H9 (cell line): ENCODE measurements around the gene VCAN. TPM values are rescaled to one million over a fixed set of nuclear protein-coding genes. Genes with fewer than 3 reads are reported as not detected.

Experiments used
- DNase-seq: peaks from one replicate; pipeline ENCODE4 v3.0.0-alpha.2; 2017
- H2AFZ ChIP-seq: one replicate; pipeline ENCODE4 v1.6.1; 2013; ENCODE audit warnings: mild to moderate bottlenecking, low read length, control low read depth, moderate library complexity
- H2AK5ac ChIP-seq: 2 replicates; pipeline ENCODE4 v1.6.1; 2013; ENCODE audit warnings: low read length, control low read depth, mixed read lengths; ENCODE audit not compliant: insufficient read length
- H2BK120ac ChIP-seq: one replicate; pipeline ENCODE4 v1.6.1; 2013; ENCODE audit warnings: low read depth, mild to moderate bottlenecking, low read length, control low read depth, inconsistent platforms; ENCODE audit not compliant: poor library complexity, severe bottlenecking
- H2BK12ac ChIP-seq: 2 replicates; pipeline ENCODE4 v1.6.1; 2013; ENCODE audit warnings: low read length, control low read depth, mixed read lengths, low read depth; ENCODE audit not compliant: insufficient read length
- H2BK15ac ChIP-seq: 2 replicates; pipeline ENCODE4 v1.6.1; 2013; ENCODE audit warnings: low read depth, low read length, control low read depth
- H2BK20ac ChIP-seq: one replicate; pipeline ENCODE4 v1.6.1; 2013; ENCODE audit warnings: low read depth, mild to moderate bottlenecking, low read length, control low read depth, inconsistent platforms; ENCODE audit not compliant: poor library complexity, severe bottlenecking
- H2BK5ac ChIP-seq: 2 replicates; pipeline ENCODE4 v1.6.1; 2013; ENCODE audit warnings: low read length, control low read depth, mixed read lengths; ENCODE audit not compliant: insufficient read length
- H3K14ac ChIP-seq: 2 replicates; pipeline ENCODE4 v1.6.1; 2013; ENCODE audit warnings: low read length, control low read depth; ENCODE audit not compliant: insufficient read depth
- H3K18ac ChIP-seq: 2 replicates; pipeline ENCODE4 v1.6.1; 2013; ENCODE audit warnings: low read depth, mild to moderate bottlenecking, mixed read lengths, low read length, control low read depth; ENCODE audit not compliant: insufficient read length
- H3K23ac ChIP-seq: 2 replicates; pipeline ENCODE4 v1.6.1; 2013; ENCODE audit warnings: low read length, control low read depth, mixed read lengths, low read depth; ENCODE audit not compliant: insufficient read length
- H3K23me2 ChIP-seq: 2 replicates; pipeline ENCODE4 v1.6.1; 2013; ENCODE audit warnings: low read depth, mild to moderate bottlenecking, mixed read lengths, low read length, control low read depth; ENCODE audit not compliant: insufficient read length, poor library complexity, severe bottlenecking
- H3K27ac ChIP-seq: 2 replicates; pipeline ENCODE4 v1.5.1; 2013; ENCODE audit warnings: low read length, control low read depth, mixed read lengths, low read depth; ENCODE audit not compliant: insufficient read length
- H3K27me3 ChIP-seq: 2 replicates; pipeline ENCODE4 v1.6.1; 2013; ENCODE audit warnings: low read length, control low read depth, inconsistent platforms; ENCODE audit not compliant: insufficient read depth
- H3K4ac ChIP-seq: 2 replicates; pipeline ENCODE4 v1.6.1; 2013; ENCODE audit warnings: low read depth, mild to moderate bottlenecking, control low read depth, inconsistent platforms, low read length, moderate library complexity
- H3K4me1 ChIP-seq: 2 replicates; pipeline ENCODE4 v1.6.1; 2013; ENCODE audit warnings: low read length, control low read depth, inconsistent platforms; ENCODE audit not compliant: insufficient read depth
- H3K4me2 ChIP-seq: 2 replicates; pipeline ENCODE4 v1.6.1; 2013; ENCODE audit warnings: low read length, control low read depth, mixed read lengths; ENCODE audit not compliant: insufficient read length, insufficient read depth
- H3K56ac ChIP-seq: 2 replicates; pipeline ENCODE4 v1.6.1; 2013; ENCODE audit warnings: low read depth, mild to moderate bottlenecking, mixed read lengths, low read length, control low read depth; ENCODE audit not compliant: insufficient read length
- H3K79me1 ChIP-seq: 2 replicates; pipeline ENCODE4 v1.6.1; 2013; ENCODE audit warnings: low read depth, mild to moderate bottlenecking, moderate library complexity, low read length, control low read depth, inconsistent platforms; ENCODE audit not compliant: insufficient read depth, poor library complexity, severe bottlenecking
- H3K79me2 ChIP-seq: 2 replicates; pipeline ENCODE4 v1.6.1; 2013; ENCODE audit warnings: low read length, control low read depth, inconsistent platforms; ENCODE audit not compliant: insufficient read depth
- H3K9ac ChIP-seq: 2 replicates; pipeline ENCODE4 v1.6.1; 2013; ENCODE audit warnings: low read length, control low read depth, mixed read lengths; ENCODE audit not compliant: insufficient read length; ENCODE audit errors: extremely low read depth
- H3K9me3 ChIP-seq: one replicate; pipeline ENCODE4 v1.6.1; 2013; ENCODE audit warnings: low read depth, low read length, inconsistent platforms; ENCODE audit not compliant: control insufficient read depth
- H3T11ph ChIP-seq: one replicate; pipeline ENCODE4 v1.6.1; 2013; ENCODE audit warnings: mild to moderate bottlenecking, low read length, control low read depth, inconsistent platforms
- H4K20me1 ChIP-seq: one replicate; pipeline ENCODE4 v1.6.1; 2013; ENCODE audit not compliant: control insufficient read depth, insufficient read length, insufficient read depth
- H4K5ac ChIP-seq: 2 replicates; pipeline ENCODE4 v1.6.1; 2013; ENCODE audit warnings: low read depth, mild to moderate bottlenecking, mixed read lengths, low read length, control low read depth; ENCODE audit not compliant: insufficient read length
- H4K8ac ChIP-seq: replicated peaks from 2 replicates; pipeline ENCODE4 v1.6.1; 2013; ENCODE audit warnings: low read length, control low read depth, mixed read lengths, low read depth; ENCODE audit not compliant: insufficient read length
- H4K91ac ChIP-seq: 2 replicates; pipeline ENCODE4 v1.6.1; 2013; ENCODE audit warnings: low read depth, mild to moderate bottlenecking, moderate library complexity, mixed read lengths, low read length, control low read depth; ENCODE audit not compliant: insufficient read length
- H3K27ac Mint-ChIP-seq, 3 experiments: 2 replicates in 2 of 3; 3 replicates in 1 of 3; pipeline ENCODE4 v1.8.0; 2020 to 2021; ENCODE audit warnings: mixed read lengths in 3 of 3, mild to moderate bottlenecking in 1 of 3, moderate library complexity in 1 of 3
- H3K27me3 Mint-ChIP-seq: 2 replicates; pipeline ENCODE4 v1.8.0; 2021; ENCODE audit warnings: low read depth, mild to moderate bottlenecking, moderate library complexity, mixed read lengths
- H3K36me3 Mint-ChIP-seq, 3 experiments: 2 replicates in 2 of 3; 3 replicates in 1 of 3; pipeline ENCODE4 v1.8.0; 2020 to 2021; ENCODE audit warnings: low read depth in 3 of 3, mixed read lengths in 3 of 3; ENCODE audit not compliant: insufficient read depth in 1 of 3
- H3K4me1 Mint-ChIP-seq, 2 experiments: 2 replicates each; pipeline ENCODE4 v1.8.0; 2020; ENCODE audit warnings: mixed read lengths in 2 of 2
- H3K4me3 Mint-ChIP-seq, 2 experiments: 2 replicates in 1 of 2; 3 replicates in 1 of 2; pipeline ENCODE4 v1.8.0; 2020 to 2021; ENCODE audit warnings: mild to moderate bottlenecking in 2 of 2, mixed read lengths in 2 of 2, moderate library complexity in 1 of 2
- H3K9me3 Mint-ChIP-seq, 2 experiments: 2 replicates in 1 of 2; 3 replicates in 1 of 2; pipeline ENCODE4 v1.8.0; 2020; ENCODE audit warnings: mild to moderate bottlenecking in 2 of 2, mixed read lengths in 2 of 2, moderate library complexity in 1 of 2
- WGBS: extraction: QIAGEN DNeasy Blood & Tissue Kit; methylation state at CpG from one replicate; pipeline ENCODE4 v1.1.7; 2013; ENCODE audit warnings: missing lambda C conversion rate, low lambda C conversion rate, mixed read lengths; ENCODE audit not compliant: insufficient read length; ENCODE audit errors: extremely low coverage; 5-methylcytosine and 5-hydroxymethylcytosine counted together
- total RNA-seq: library from RNA; stranded (reverse); gene quantifications from 2 replicates; pipeline ENCODE4 v1.2.1, GENCODE V29; 2021
- TF ChIP-seq, protein P1 (sequence below): fragments of 200-600 bp; sonication (generic); conservative IDR thresholded peaks from 3 replicates; pipeline ENCODE4 v1.8.0; 2021; ENCODE audit warnings: antibody characterized with exemption, mild to moderate bottlenecking

The VCAN gene
- total RNA-seq, 1 experiment from 2014 or later = 278 TPM

GRCh38 chr5:83498585-83498984 lies 27.0 kb downstream of the VCAN start:
- H3K9me3 ChIP-seq = no peaks in the 10 kb centered on the region
- Mint-ChIP-seq H3K27me3 (no peaks in the 10 kb centered on the region), H3K36me3 (peaks cover 53 to 90% (median 67%) of the 10 kb centered on the region in 3 experiments), H3K27ac (peak overlapping the region in 2 of 3 experiments; percentile 6 to 11; a peak in 2 of 7 replicates), H3K9me3 (peaks cover 5 to 11% of the 10 kb centered on the region in 2 experiments; a peak in 3 of 5 replicates), H3K4me3 (no peak overlapping the region), H3K4me1 (peaks cover 15 to 16% of the 10 kb centered on the region in 2 experiments)
- TF ChIP-seq, protein P1, sequence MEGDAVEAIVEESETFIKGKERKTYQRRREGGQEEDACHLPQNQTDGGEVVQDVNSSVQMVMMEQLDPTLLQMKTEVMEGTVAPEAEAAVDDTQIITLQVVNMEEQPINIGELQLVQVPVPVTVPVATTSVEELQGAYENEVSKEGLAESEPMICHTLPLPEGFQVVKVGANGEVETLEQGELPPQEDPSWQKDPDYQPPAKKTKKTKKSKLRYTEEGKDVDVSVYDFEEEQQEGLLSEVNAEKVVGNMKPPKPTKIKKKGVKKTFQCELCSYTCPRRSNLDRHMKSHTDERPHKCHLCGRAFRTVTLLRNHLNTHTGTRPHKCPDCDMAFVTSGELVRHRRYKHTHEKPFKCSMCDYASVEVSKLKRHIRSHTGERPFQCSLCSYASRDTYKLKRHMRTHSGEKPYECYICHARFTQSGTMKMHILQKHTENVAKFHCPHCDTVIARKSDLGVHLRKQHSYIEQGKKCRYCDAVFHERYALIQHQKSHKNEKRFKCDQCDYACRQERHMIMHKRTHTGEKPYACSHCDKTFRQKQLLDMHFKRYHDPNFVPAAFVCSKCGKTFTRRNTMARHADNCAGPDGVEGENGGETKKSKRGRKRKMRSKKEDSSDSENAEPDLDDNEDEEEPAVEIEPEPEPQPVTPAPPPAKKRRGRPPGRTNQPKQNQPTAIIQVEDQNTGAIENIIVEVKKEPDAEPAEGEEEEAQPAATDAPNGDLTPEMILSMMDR = no peak
- H3K4me1 ChIP-seq = peaks cover 4% of the 10 kb centered on the region; the same call in 1 of the 2 replicates
- no peak overlapping the region for H2BK5ac ChIP-seq
- no peak overlapping the region for H4K5ac ChIP-seq
- no peaks in the 10 kb centered on the region for H3K23me2 ChIP-seq
- no peak overlapping the region for H3K14ac ChIP-seq
- H3K56ac ChIP-seq = no peak overlapping the region
- no peak overlapping the region for H2AK5ac ChIP-seq
- H3K79me2 ChIP-seq = 0 out of 2 replicates have a peak, but pooled peaks cover 2% of the 10 kb centered on the region
- no peak overlapping the region for H4K8ac ChIP-seq
- H2BK15ac ChIP-seq = no peak overlapping the region
- H3T11ph ChIP-seq = no peak overlapping the region
- peaks cover 6% of the 10 kb centered on the region for H3K79me1 ChIP-seq
- H4K20me1 ChIP-seq = no peaks in the 10 kb centered on the region
- H2AFZ ChIP-seq = no peak overlapping the region
- no CpG with 5 or more reads among the region's 2 CpGs for WGBS
- no peak overlapping the region for H2BK120ac ChIP-seq
- H3K27me3 ChIP-seq = no peaks in the 10 kb centered on the region
- no peak overlapping the region for H3K27ac ChIP-seq
- no peak overlapping the region for H3K23ac ChIP-seq
- H3K18ac ChIP-seq = no peak overlapping the region
- H3K4me2 ChIP-seq = no peak overlapping the region
- no peak overlapping the region for H3K4ac ChIP-seq
- H2BK12ac ChIP-seq = no peak overlapping the region
- H2BK20ac ChIP-seq = no peak overlapping the region
- H3K9ac ChIP-seq = no peak overlapping the region
- DNase-seq = no peak
- H4K91ac ChIP-seq = no peak overlapping the region
